A673 (cell line): ENCODE data around the gene ABCB8.

ENCODE experiments used
- EZH2 ChIP-seq: fragments of 200-600 bp; sonication (generic); IDR thresholded peaks from 2 replicates; pipeline ENCODE4 v1.6.1; 2017; ENCODE audit warnings: borderline replicate concordance, low read depth, mild to moderate bottlenecking, mixed read lengths, antibody characterized with exemption, low read length; ENCODE audit not compliant: poor library complexity, severe bottlenecking
- TF ChIP-seq, protein P1 (sequence below): fragments of 300-800, 200-600 bp; sonication (generic); conservative IDR thresholded peaks from 2 replicates; pipeline ENCODE4 v1.5.1; 2017; ENCODE audit warnings: low read depth, mild to moderate bottlenecking, antibody characterized with exemption, low read length, moderate library complexity, mixed read lengths

GRCh38 chr7:151080522-151081169 is 52.4 kb downstream of the ABCB8 start, which contains the start of gene FASTK:
- TF ChIP-seq, protein P1, sequence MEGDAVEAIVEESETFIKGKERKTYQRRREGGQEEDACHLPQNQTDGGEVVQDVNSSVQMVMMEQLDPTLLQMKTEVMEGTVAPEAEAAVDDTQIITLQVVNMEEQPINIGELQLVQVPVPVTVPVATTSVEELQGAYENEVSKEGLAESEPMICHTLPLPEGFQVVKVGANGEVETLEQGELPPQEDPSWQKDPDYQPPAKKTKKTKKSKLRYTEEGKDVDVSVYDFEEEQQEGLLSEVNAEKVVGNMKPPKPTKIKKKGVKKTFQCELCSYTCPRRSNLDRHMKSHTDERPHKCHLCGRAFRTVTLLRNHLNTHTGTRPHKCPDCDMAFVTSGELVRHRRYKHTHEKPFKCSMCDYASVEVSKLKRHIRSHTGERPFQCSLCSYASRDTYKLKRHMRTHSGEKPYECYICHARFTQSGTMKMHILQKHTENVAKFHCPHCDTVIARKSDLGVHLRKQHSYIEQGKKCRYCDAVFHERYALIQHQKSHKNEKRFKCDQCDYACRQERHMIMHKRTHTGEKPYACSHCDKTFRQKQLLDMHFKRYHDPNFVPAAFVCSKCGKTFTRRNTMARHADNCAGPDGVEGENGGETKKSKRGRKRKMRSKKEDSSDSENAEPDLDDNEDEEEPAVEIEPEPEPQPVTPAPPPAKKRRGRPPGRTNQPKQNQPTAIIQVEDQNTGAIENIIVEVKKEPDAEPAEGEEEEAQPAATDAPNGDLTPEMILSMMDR = no peak
- no peak for TF ChIP-seq EZH2
